A549 treated with Mapracorat at 1 μM for 4 hours (cell line): Measurements from ENCODE around the gene MEGF8. TPM values are rescaled to one million over a fixed set of nuclear protein-coding genes. Genes with fewer than 3 reads are reported as not detected.

ENCODE experiments used
- total RNA-seq: library from RNA; stranded (reverse); fragments of 200-300 nt; extraction: Qiagen RNA extraction; gene quantifications from 5 replicates; pipeline ENCODE4 v1.2.3, GENCODE V29; 2022

The MEGF8 gene, protein sequence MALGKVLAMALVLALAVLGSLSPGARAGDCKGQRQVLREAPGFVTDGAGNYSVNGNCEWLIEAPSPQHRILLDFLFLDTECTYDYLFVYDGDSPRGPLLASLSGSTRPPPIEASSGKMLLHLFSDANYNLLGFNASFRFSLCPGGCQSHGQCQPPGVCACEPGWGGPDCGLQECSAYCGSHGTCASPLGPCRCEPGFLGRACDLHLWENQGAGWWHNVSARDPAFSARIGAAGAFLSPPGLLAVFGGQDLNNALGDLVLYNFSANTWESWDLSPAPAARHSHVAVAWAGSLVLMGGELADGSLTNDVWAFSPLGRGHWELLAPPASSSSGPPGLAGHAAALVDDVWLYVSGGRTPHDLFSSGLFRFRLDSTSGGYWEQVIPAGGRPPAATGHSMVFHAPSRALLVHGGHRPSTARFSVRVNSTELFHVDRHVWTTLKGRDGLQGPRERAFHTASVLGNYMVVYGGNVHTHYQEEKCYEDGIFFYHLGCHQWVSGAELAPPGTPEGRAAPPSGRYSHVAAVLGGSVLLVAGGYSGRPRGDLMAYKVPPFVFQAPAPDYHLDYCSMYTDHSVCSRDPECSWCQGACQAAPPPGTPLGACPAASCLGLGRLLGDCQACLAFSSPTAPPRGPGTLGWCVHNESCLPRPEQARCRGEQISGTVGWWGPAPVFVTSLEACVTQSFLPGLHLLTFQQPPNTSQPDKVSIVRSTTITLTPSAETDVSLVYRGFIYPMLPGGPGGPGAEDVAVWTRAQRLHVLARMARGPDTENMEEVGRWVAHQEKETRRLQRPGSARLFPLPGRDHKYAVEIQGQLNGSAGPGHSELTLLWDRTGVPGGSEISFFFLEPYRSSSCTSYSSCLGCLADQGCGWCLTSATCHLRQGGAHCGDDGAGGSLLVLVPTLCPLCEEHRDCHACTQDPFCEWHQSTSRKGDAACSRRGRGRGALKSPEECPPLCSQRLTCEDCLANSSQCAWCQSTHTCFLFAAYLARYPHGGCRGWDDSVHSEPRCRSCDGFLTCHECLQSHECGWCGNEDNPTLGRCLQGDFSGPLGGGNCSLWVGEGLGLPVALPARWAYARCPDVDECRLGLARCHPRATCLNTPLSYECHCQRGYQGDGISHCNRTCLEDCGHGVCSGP (N-terminal part only)
- total RNA-seq = 19.5 to 26.4 TPM (median 24.3 TPM) in 5 replicates

GRCh38 chr19:42325308-42325895 is at the start of gene MEGF8:
Gene MEGF8 (plus strand): TSS chr19:42325635. CDS start chr19:42326244, 609 bp downstream.

GRCh38 chr19:42301646-42302203 is 23.7 kb upstream of the MEGF8 start, which contains the start of gene PRR19:
Gene PRR19 (plus strand): TSS chr19:42302132. CDS start chr19:42309585, 7,453 bp downstream.

GRCh38 chr19:42313096-42313839 is 12.2 kb upstream of the MEGF8 start, which contains the start of gene TMEM145:
Gene TMEM145 (plus strand): TSS chr19:42313309. CDS start chr19:42313377, 68 bp downstream.

GRCh38 chr19:42389899-42390298 is 64.5 kb downstream of the MEGF8 start, which contains the start of gene CNFN:
Gene CNFN (minus strand): TSS chr19:42390297. CDS start chr19:42389037, 1,260 bp downstream.

DNA sequence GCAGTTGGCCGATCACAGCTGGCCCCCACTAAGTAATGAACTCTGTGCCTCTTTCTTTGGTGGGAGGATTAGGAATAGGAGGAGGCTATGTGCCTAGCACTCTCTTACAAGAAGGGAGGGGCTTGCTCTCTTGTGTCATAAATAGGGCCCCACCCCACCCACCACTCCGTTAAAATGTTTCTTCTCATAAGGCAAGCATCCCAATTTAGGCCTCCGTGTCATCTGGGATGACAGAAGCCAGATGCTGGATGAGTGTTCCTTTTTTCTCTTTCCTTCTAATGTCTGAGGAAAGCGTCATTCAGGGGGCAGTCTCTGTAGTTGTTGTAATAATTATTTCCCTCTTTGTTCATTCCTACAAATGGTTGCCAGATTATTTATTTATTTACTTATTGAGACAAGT is 101.9 kb downstream of the MEGF8 start, which contains the start of gene LIPE:
LIPE (minus strand) TSS at position 76 of the 400 bp plus-strand sequence. CDS start 239 bp downstream, outside the sequence.

Other genes starting within 250 kb of the MEGF8 start
- 29.6 to 38.8 TPM (median 36.5 TPM) in 5 replicates for gene ZNF574, start 249.5 kb upstream of the MEGF8 start, total RNA-seq
- gene POU2F2, start 193.2 kb upstream of the MEGF8 start, total RNA-seq = 0.18 to 0.65 TPM (median 0.45 TPM) in 5 replicates
- gene DEDD2, start 108.0 kb upstream of the MEGF8 start, total RNA-seq = 50.3 to 74.2 TPM (median 67.4 TPM) in 5 replicates
- 16.7 to 20.4 TPM (median 19.7 TPM) in 5 replicates for gene ZNF526, start 105.3 kb upstream of the MEGF8 start, total RNA-seq
- gene GSK3A, start 83.0 kb upstream of the MEGF8 start, total RNA-seq = 106 to 149 TPM (median 146 TPM) in 5 replicates
- 90.1 to 130 TPM (median 124 TPM) in 5 replicates for gene ERF, start 70.5 kb upstream of the MEGF8 start, total RNA-seq
- gene CIC, start 56.4 kb upstream of the MEGF8 start, total RNA-seq = 40.6 to 55.1 TPM (median 48.9 TPM) in 5 replicates
- 2.8 to 4.4 TPM (median 3.8 TPM) in 5 replicates for gene PRR19, start 23.5 kb upstream of the MEGF8 start, total RNA-seq
- 130 to 159 TPM (median 149 TPM) in 5 replicates for gene PAFAH1B3, start 23.0 kb upstream of the MEGF8 start, total RNA-seq
- 1.8 to 3.7 TPM (median 3.0 TPM) in 5 replicates for gene TMEM145, start 12.3 kb upstream of the MEGF8 start, total RNA-seq
- 43.6 to 57.0 TPM (median 49.3 TPM) in 5 replicates for gene CNFN, start 64.7 kb downstream of the MEGF8 start, total RNA-seq
- 1.3 to 2.3 TPM (median 1.7 TPM) in 5 replicates for gene LIPE, start 101.8 kb downstream of the MEGF8 start, total RNA-seq
- 0.19 TPM in 1 of 5 replicates, not detected in the others for gene CXCL17, start 117.3 kb downstream of the MEGF8 start, total RNA-seq
- gene CEACAM1, start 202.8 kb downstream of the MEGF8 start, total RNA-seq = 2.0 to 3.8 TPM (median 2.1 TPM) in 5 replicates